KMS-11 (cell line): ENCODE data around the gene ADGRD1.

Experiments used
- H2AFZ ChIP-seq: fragments of 200-600 bp; sonication (generic); 2 replicates; pipeline ENCODE4 v1.6.1; 2016; ENCODE audit warnings: antibody characterized with exemption, mixed run types, low read depth
- H3K27ac ChIP-seq: fragments of 200-600 bp; sonication (generic); 2 replicates; pipeline ENCODE4 v1.6.1; 2016; ENCODE audit warnings: mild to moderate bottlenecking, mixed run types
- H3K27me3 ChIP-seq: fragments of 200-600 bp; sonication (generic); 2 replicates; pipeline ENCODE4 v1.6.1; 2017; ENCODE audit warnings: mild to moderate bottlenecking, low read depth, mixed run types, moderate library complexity; ENCODE audit not compliant: insufficient read depth
- H3K36me3 ChIP-seq: fragments of 200-600 bp; sonication (generic); 2 replicates; pipeline ENCODE4 v1.6.1; 2017; ENCODE audit warnings: mild to moderate bottlenecking, mixed run types; ENCODE audit not compliant: insufficient read depth
- H3K4me1 ChIP-seq: fragments of 200-600 bp; sonication (generic); 2 replicates; pipeline ENCODE4 v1.6.1; 2016; ENCODE audit warnings: mild to moderate bottlenecking, low read depth, mixed run types; ENCODE audit not compliant: poor library complexity, severe bottlenecking
- H3K4me2 ChIP-seq: fragments of 200-600 bp; sonication (generic); 2 replicates; pipeline ENCODE4 v1.7.0; 2016; ENCODE audit warnings: mild to moderate bottlenecking, mixed run types
- H3K4me3 ChIP-seq: fragments of 200-600 bp; sonication (generic); IDR thresholded peaks from 2 replicates; pipeline ENCODE4 v1.6.1; 2017; ENCODE audit warnings: low read depth, low read length, mixed read lengths; ENCODE audit not compliant: insufficient read depth
- H3K79me2 ChIP-seq: fragments of 200-600 bp; sonication (generic); 2 replicates; pipeline ENCODE4 v1.6.1; 2016; ENCODE audit warnings: low read depth, mixed run types; ENCODE audit not compliant: insufficient read depth
- H3K9ac ChIP-seq: fragments of 200-600 bp; sonication (generic); 2 replicates; pipeline ENCODE4 v1.6.1; 2016; ENCODE audit warnings: mild to moderate bottlenecking, mixed run types
- H4K20me1 ChIP-seq: fragments of 200-600 bp; sonication (generic); 2 replicates; pipeline ENCODE4 v1.6.1; 2016; ENCODE audit warnings: mild to moderate bottlenecking, mixed run types; ENCODE audit not compliant: insufficient read depth
- CTCF ChIP-seq: fragments of 200-600 bp; sonication (generic); conservative IDR thresholded peaks from 2 replicates; pipeline ENCODE4 v1.6.1; 2017; ENCODE audit warnings: low read depth, mild to moderate bottlenecking, antibody characterized with exemption, low read length, moderate library complexity, mixed read lengths

Gene ADGRD1

GRCh38 chr12:131100031-131100674 is 146.4 kb downstream of the ADGRD1 start:
- Histone ChIP-seq H3K4me3 (no peak overlapping the region), H3K27ac (no peak overlapping the region), H3K9ac (no peak overlapping the region), H3K27me3 (no peaks in the 10 kb centered on the region), H2AFZ (no peak overlapping the region), H3K4me2 (no peak overlapping the region), H3K79me2 (no peaks in the 10 kb centered on the region), H4K20me1 (no peaks in the 10 kb centered on the region), H3K4me1 (no peaks in the 10 kb centered on the region), H3K36me3 (no peaks in the 10 kb centered on the region)
- TF ChIP-seq CTCF, result no peak

GRCh38 chr12:131101006-131101405 is 147.3 kb downstream of the ADGRD1 start:
- no peaks in the 10 kb centered on the region for H3K36me3 ChIP-seq
- H3K9ac ChIP-seq, result no peak overlapping the region
- H3K4me1 ChIP-seq, result no peaks in the 10 kb centered on the region
- H3K79me2 ChIP-seq, result no peaks in the 10 kb centered on the region
- no peak overlapping the region for H3K4me2 ChIP-seq
- no peak overlapping the region for H2AFZ ChIP-seq
- H3K27me3 ChIP-seq, result no peaks in the 10 kb centered on the region
- TF ChIP-seq CTCF, result no peak
- H3K27ac ChIP-seq, result no peak overlapping the region
- no peak overlapping the region for H3K4me3 ChIP-seq
- H4K20me1 ChIP-seq, result no peaks in the 10 kb centered on the region

- TF ChIP-seq CTCF, result no peak
- H3K79me2 ChIP-seq, result no peaks in the 10 kb centered on the region
- H3K36me3 ChIP-seq, result no peaks in the 10 kb centered on the region
- no peaks in the 10 kb centered on the region for H3K4me1 ChIP-seq
- no peaks in the 10 kb centered on the region for H4K20me1 ChIP-seq
- H3K27ac ChIP-seq, result no peak overlapping the region
- no peak overlapping the region for H3K4me2 ChIP-seq
- H2AFZ ChIP-seq, result no peak overlapping the region
- H3K9ac ChIP-seq, result no peak overlapping the region
- no peaks in the 10 kb centered on the region for H3K27me3 ChIP-seq
- no peak overlapping the region for H3K4me3 ChIP-seq
Observed at GRCh38 chr12:131101703-131102492, 148.2 kb downstream of the ADGRD1 start.

GRCh38 chr12:131102493-131102931 is 148.8 kb downstream of the ADGRD1 start:
- H2AFZ ChIP-seq, result no peak overlapping the region
- H3K27ac ChIP-seq, result no peak overlapping the region
- no peak for TF ChIP-seq CTCF

More at GRCh38 chr12:131102493-131102931, 148.8 kb downstream of the ADGRD1 start:
- H3K79me2 ChIP-seq, result no peaks in the 10 kb centered on the region
- H4K20me1 ChIP-seq, result no peaks in the 10 kb centered on the region
- no peak overlapping the region for H3K4me3 ChIP-seq
- H3K9ac ChIP-seq, result no peak overlapping the region
- H3K27me3 ChIP-seq, result no peaks in the 10 kb centered on the region
- H3K36me3 ChIP-seq, result no peaks in the 10 kb centered on the region
- no peak overlapping the region for H3K4me2 ChIP-seq
- H3K4me1 ChIP-seq, result no peaks in the 10 kb centered on the region
